Left renal cortex interstitium (tissue), 4 donors: ENCODE results near the gene TBC1D22A. TPM values are rescaled to one million over a fixed set of nuclear protein-coding genes. Genes with fewer than 3 reads are reported as not detected.

Source experiments
- DNase-seq, 4 donors: peaks; one replicate each; pipeline ENCODE4 v3.0.0-alpha.2; 2013; ENCODE audit warnings: low read depth in 4 of 4, low spot score in 2 of 4, missing footprints in 1 of 4
- polyA plus RNA-seq, 4 donors: library from polyadenylated mRNA; unstranded; fragments of 120-200 nt; gene quantifications; one replicate each; pipeline ENCODE4 v1.2.1, GENCODE V29; 2013; ENCODE audit not compliant: insufficient read length in 4 of 4

TBC1D22A gene
- polyA plus RNA-seq, 4 donors: 17.1 to 19.2 (median 18.4) TPM

DNA sequence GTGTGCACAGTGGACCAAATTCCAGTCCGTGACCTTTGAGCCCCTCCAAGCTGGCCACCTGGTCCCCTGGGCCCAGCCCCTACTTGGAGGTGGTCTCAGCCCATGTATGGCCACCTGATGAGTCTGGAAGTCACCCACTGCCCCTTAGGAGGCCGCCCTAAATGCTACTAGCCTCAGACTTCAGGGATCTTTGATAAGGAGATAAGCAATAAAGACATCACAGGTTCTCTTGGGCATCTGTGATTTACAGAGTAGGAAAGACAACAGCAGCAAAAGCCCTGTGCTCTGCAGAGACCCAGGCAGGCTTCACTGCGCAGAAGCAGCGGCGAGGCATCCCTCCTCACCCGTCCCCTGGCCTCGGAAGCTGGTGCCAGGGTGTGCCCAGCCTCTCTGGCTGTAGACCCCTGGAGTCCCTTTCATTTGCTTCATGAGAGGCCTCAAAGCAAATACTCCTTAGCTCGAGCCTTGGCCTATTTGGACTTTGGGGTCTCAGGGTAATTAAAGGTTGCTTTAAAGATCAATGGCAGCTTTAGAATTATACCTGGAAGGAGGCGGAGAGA is 360.1 kb downstream of the TBC1D22A start:
- DNase-seq: no peak

DNA sequence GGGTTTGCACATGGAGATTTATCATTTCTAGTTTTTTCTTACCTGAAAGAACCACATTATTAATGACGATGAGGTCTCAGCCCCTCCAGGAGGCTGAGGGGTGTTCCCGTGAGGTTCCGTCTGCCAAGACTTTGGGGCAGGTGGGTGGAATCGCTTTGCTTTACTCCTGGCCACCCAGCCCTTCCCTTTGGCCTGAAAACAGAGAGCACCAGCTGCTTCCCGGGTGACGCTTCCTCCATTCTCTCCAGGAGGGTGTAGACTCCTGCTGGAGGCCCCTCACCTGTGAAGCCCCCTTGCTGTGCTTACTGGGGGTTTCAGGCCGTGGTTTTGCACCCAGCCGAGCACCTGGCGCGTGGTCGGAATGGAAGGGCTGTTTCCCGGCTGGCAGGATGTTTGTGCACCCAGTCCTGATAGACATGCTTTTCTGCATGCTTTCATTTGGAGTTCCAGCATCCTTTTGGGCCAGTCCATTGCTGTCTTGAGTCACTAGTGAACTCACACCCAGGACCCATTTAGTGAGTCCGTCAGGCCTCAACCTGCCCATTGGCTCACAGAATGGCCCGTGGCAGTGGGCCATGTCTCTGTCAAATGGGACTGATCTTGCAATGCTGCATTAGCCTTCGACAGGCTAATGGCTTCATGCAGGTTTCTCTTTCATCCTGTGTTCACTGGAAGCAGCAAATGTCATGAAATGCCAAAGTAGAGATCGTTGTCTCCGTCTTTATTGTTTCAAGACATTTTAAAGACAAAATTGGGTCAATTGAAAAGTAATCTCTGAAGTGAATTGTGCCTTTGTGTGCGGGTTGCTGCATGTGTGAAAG is 360.8 kb downstream of the TBC1D22A start:
- no peak for DNase-seq

DNA sequence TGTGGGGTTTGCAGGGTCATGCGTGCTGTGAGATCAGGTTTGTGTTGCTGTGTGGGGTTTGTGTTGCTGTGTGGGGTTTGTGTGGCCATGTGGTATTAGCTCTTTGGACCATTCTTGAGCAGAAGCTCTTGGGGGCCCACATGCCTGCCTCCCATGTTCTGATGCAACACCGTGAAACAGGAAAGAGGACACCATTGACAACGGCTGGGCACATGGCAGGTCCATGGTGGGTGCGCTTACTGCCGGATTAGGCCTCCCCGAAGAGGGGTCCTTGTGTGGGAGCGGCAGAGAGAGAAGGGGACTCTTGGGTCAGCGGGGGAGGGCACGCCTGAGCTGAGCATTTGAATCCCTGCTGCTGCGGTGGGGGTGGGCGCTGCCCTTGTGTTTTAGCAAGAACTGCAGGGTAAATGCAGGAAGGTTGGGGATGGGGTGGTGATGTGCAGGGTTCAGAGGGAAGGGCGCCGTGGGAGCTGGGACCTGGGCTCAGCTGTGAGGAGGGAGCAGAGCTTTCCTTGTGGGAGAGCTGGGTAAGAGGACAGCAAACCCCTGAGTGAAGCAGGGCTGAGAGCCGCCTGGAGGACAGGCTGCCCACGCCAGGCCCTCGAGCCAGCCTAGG is 361.5 kb downstream of the TBC1D22A start:
- no peak for DNase-seq

DNA sequence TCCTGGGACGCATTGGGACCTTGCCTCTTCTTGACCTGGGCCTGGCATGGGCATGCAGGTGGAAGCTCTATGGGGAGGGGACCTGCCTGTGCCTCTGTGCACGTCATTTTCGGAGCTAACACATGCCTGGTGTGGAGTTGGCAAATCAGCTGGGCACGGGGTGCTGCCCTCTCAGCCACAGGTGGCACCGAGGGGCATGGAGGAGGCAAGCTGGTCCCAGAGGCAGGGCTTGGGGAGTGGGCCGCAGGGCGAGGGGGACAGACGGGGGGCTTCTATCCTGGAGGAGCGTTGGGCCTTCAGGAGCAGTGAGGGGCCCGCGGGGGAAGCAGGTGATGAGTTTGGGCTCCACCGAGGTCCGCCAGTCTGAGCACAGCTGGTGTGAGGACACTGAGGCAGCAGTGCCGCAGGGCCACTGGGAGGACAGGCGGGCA is 362.0 kb downstream of the TBC1D22A start:
- no peak for DNase-seq

DNA sequence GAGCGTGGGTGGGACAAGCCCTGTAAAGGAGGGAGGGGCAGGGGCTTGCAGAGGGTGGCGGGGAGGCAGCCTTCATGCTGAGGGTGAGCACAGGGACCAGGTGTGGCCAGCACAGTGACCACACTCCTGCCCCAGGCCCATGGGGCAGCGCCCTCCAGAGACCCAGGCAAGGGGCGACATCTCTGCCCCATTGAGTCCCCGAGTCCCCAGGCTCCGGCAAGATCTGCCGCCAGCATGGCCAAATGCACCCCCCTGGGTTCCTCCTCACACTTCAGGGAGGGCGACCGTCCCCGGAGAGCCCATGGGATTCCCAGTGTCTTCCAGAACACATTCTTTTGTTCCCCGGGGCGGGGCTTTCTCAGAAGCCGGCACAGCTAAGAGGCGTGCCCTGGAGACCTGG is 362.5 kb downstream of the TBC1D22A start:
- no peak for DNase-seq

DNA sequence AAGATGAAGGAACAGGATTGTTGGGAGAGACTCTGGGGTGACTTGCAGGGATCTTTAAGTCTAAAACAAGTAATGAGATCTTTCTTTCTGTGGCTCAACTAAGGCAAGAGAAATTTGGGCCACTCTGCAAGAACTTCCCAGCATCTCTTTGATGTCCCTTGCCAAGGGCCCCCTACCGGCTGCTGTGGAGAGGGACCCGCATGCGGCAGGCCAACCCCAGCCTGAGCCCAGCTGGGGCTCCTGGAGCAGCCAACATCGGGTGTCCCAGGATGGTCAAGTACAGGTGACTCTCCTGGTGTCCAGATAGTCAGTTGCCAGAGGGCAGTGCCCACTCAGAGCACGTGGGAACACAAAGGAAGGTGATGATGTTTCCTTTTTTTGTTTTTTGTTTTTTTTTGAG is 363.2 kb downstream of the TBC1D22A start:
- DNase-seq: no peak

DNA sequence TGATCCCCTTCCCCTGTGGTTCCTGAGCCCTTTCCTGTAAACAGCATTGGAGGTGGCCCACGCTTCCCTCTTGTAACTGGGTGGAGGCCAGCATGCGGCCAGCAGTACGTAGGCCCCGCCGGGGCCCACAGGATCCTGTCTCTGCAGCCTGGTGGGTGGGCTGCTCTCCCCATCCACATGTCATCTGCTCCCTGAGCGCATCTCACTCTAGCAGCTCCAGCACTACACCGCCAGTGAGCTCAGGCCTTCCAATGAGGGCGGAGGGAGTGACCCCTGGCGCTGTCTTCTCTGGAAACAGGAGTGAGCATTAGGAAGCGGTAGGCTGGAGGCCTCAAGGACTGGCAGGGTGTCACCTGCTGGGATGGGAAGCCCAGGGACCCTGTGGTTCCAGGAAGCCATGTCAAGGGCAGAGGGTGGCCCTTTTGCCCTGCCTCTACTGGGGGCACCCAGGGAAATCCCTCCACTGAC is 363.9 kb downstream of the TBC1D22A start:
- DNase-seq: no peak

DNA sequence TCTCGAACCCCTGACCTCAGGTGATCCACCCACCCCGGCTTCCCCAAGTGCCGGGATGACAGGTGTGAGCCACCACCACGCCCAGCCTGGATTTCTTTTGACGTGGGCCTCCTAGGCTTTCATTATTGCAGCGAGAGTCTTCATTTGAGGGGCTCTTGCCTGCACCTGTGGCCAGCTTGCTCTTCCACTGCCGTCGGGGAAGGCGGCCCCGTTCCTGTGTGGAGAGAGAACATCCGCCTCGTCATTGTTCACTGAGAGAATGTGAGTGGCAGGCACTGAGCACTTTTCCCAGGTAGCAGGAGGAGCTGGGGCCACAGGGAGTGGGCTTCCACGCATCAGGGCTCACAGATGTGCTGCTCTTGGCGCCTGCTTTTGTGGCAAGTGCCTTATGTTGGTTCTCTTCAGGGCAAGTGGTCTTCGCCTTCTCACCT is 365.0 kb downstream of the TBC1D22A start:
- no peak for DNase-seq

DNA sequence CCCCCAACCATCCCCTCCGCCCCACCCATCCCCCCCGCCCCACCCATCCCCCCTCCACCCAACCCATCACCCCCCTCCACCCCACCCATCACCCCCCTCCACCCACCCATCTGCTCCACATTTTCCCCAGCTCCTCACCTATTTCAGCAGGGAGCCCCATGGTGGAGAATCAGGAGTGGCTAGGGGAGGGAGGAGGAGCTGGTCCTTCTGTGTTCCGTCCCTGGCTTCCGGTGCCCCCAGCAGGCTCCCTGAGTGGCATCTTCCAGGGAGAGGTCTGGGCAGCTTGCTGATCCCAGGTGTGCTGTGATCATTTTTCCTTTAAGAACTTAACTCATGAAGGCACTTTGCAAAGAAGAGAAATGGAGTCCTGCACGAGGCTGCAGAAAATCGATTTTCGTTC is 365.8 kb downstream of the TBC1D22A start:
- no peak for DNase-seq

DNA sequence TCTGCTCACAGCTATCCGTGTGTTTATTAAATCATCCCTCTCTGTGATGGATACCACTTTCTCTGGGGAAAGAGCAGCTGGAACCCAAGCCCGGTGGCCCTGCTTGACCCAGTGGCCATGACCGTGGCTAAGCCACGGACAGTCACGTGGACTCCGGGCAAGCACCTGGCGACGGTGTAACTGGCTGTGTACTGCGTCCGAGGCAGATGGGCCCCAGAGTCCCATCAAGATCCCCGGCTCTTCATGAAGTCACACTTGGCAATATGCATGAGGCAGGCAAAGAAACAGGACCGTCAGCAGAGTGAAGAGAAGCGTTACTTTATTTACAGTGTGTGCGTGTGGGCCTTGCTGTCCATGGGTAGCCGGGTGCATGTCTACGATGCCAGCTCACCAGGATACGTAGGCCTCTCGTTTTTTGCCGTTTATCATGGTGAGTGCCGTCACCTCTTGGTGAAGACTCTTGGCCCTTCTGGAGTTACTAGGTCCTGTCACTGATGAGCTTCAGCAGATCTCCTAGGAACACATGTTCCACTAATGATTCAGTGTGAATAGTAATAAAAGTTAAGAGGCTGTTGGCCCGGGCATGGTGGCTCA is 366.3 kb downstream of the TBC1D22A start:
- no peak for DNase-seq

DNA sequence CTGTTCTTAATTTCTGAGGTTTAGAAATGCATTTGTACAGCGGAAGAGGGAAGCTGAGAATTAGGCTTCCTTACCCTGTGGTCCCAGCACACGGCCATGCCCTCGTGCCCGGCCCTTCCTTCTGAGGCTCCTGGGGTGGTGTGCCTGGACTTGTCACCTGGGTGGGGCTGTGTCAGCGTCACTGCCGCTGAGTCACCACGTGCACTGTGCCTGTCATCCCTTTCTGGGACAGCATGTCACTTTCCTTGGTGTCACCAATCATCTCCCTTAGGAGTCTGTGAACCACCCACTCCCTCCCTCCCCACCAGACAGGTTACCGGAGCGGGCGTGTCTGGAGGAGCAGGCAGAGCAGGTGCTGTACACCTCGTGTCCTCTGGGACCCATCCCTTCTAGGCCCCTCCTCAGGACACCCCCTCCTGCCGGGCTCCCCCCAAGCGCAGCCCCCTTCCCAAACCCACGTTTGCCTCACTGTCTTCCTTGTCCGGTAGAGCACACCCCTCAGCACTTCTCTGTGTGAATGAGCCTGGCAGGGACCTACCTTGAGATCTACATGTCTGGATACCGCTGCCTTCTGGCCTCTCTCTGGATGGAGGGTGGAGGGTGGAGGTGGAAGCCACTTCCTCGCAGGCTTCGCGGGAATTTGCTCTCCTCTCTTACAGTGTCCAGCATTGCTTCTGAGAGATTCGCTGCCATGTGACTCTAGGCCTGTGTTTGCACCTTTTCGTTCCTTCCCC is 367.6 kb downstream of the TBC1D22A start:
- DNase-seq: no peak

DNA sequence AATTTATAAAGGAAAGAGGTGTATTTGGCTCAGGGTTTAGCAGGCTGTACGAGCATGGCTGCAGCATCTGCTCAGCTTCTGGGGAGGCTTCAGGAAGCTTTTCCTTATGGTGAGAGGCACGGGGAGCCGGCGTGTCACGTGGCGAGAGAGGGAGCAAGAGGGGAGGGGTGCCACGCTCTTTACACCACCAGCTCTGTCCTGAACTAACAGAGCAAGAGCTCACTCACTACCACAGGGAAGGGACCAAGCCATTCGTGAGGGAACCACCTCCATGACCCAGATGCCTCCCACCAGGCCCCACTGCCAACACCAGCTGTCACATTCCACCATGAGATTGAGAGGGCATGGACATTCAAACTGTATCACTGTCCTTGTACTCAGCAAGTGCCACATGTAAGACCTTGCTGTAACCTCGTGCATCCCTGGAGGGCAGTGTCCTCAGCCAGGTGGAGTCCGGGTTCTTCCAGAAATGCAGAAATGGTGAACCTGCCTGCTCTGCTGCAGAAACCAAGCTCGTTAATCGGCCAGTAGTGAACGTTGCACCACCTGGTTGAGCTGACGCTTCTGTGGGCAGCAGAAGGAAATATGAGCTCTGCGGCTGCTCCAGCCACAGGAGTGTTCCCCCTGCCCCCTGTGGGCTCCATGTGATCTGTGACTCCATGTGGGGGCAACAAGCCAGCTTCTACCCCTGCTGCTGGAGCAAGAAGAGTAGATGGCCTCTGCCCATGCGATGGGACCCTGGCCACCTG is 368.6 kb downstream of the TBC1D22A start:
- DNase-seq: no peak

DNA sequence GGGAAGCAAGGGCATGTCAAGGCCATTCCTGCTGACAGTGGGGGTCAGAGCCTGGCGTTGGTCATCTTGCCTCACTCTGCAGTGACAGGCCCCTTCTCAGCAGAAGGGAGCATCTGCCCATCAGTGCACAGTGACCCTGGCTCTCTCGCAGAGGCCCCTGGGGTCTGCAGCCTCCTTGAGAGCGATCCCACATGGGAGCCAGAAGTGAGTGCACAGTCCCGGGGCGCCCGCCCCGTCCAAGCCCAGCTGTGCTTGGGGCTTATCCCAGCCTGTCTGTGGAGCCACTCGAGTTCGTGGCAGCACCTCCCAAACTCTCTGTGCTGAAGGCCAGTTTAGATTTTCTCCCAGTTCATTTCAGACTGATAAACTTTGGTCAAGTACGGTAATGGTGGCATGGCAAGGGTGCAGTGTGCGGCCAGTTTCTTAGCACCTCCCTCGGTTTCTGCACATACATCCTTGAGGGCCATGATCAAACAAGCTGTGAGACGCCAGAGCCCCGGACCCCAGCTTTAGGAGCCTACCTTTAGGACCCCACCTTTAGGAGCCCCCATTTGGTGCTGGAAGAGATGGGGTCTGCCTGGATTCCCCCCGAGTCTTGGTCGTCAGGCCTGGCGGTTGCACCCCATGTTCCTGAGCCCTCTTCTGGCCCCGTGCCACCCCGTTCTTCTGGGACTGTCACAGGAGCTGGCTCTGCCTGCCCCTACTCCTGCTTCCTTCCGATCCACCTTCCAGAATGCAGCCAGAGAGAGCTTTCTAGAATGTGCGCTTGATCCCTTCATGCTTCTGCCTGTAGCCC is 369.4 kb downstream of the TBC1D22A start:
- DNase-seq: no peak

DNA sequence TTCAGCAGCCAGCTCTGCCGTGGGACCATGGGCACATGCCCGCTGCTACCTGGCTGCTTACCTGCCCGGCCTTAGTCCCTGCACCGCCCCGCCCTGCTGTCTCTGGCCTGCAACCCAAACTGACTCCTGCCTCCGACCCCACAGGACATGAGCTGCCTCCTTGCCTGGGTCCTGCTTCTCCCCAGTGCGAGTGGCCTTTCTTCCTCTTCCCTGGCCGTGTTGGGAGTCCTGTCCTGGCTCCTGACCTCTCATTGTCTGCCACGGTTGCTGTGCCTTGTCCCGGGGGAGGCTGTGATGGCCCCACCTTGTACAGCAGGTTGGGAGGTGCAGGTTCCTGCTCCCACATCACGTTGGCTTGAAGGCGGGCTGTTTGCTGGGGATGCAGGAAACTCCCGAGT is 370.0 kb downstream of the TBC1D22A start:
- no peak for DNase-seq

DNA sequence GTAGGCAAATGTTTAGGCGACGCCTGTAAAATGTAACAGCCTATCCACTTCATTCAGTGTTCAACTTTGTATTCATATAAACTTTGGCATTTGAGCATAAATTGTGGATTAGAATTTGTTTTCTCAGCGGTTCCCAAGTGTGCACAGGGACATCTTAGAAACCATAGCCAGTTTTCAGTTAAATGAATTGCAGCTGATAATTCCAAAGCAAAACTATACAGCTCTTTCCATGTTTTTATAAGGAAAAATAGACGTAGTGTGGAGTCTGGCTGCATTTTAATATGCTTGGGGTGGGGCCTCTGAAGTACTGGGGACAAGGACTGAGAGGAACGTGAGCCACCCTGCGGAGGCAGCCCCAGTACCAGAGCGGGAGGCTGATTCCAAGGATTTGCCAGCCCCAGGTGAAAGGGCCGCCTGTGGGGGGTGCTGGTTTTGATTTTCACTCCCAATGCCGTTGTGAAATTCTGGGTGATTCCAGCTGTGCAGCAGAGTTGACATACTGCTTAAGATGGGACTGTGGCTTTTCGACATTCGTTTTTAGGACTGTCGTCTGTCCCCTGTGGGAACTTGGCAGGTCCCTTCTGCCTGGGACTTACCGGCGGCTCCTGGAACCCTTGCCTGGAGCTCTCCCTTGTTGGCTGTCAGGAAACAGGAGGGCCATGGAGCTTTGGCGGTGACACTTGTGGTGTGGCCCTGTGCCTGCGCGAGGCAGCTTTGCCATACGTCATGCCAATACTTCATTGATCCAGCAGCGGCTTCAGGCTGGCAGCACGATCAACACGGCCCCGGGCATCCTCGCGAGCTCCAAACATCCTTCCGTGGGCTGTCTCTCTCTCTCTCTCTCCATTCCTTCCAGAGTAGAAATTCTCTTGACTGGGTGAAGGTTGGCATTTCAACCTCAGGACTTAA is 370.9 kb downstream of the TBC1D22A start:
- DNase-seq: no peak

DNA sequence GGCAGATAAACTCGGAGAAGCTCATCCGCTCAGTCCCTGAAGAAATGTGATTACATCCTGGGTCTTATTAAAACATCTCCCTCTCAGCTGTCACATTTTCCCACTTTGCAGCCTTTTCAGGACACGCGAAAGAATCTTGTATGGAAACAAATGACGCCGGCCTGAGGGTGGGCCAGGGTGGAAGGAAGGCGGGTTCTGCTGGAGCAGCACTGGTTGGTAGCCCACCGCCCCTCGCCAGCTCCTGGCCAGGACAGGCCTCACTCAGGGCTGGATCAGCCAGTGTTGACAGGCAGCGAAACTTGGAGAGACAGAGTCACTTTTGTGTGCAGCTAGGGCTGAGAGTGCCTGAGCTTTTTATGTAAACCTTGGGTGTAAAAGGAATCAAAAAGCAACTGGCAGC is 371.8 kb downstream of the TBC1D22A start:
- no peak for DNase-seq

DNA sequence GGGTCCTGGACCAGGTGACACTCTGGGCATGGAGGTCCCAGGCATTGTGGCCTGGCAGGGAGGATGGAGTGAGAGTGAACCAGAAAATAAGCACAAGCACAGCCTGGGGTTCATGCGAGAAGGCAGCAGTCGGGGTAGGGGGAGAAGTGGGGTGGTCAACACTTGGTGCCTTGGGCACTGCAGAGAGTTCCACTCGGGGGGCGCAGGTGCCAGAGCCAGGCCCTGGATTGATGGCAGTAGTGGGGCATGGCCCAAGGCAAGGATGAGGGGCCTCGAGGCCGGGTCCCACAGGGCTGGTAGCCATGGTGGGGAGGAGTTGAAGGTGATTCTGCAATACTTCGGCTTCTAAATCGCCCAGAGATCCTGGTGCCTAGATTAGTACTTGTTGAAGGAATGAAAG is 372.9 kb downstream of the TBC1D22A start:
- DNase-seq: no peak

DNA sequence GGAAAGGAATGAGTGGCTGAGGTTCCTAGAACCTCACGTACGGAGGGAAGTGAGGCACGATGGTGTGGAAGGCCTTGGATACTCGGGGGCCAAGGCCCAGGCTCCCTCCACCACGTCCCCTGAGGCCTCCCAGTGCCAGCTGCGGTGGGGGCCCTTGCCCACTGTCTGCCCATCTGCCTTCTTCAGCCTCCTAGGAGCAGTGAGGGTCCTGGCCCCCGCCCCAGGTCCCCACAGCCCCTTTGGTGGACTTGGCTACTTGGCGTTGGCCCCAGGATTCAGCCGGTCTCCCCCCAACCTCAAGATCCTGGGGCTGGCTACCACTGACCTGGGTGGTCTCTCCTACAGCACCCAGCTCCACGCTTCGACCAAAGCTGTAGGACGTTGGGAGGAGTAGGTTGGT is 373.6 kb downstream of the TBC1D22A start:
- no peak for DNase-seq
